ENCODE results near the gene CACNA1E. TPM values are rescaled to one million over a fixed set of nuclear protein-coding genes. Genes with fewer than 3 reads are reported as not detected.

Gene CACNA1E
- total RNA-seq, 2 donors from 2014 or later, result 0.44 to 0.53 TPM

GRCh38 chr1:181769846-181770245 is 286.5 kb downstream of the CACNA1E start:
- Histone ChIP-seq H3K27ac (no peak overlapping the region), H3K9ac (ENCODE audit: low read depth in 2 of 2, low read length in 2 of 2) (no peak overlapping the region), H3K27me3 (no peaks in the 10 kb centered on the region), H3K36me3 (no peaks in the 10 kb centered on the region), H3K9me3 (no peaks in the 10 kb centered on the region), H3K4me1 (no peaks in the 10 kb centered on the region), H3K4me3 (no peak overlapping the region)
- no peak for TF ChIP-seq CTCF (IDR thresholded peaks at IDR 0.05)
- DNase-seq, result no peak
- intact Hi-C loops (cut with DNase I), result no loop called here

GRCh38 chr1:181772714-181773113 is 289.4 kb downstream of the CACNA1E start:
- intact Hi-C loops (cut with DNase I), result no loop called here

GRCh38 chr1:181776044-181776443 is 292.7 kb downstream of the CACNA1E start:
- Histone ChIP-seq H3K9ac (ENCODE audit: low read depth in 2 of 2, low read length in 2 of 2) (no peak overlapping the region), H3K36me3 (no peaks in the 10 kb centered on the region), H3K27ac (no peak overlapping the region), H3K9me3 (no peaks in the 10 kb centered on the region), H3K27me3 (no peaks in the 10 kb centered on the region), H3K4me1 (no peaks in the 10 kb centered on the region), H3K4me3 (no peak overlapping the region)
- intact Hi-C loops (cut with DNase I), result no loop called here
- no peak for TF ChIP-seq CTCF (IDR thresholded peaks at IDR 0.05)
- no peak for DNase-seq

More at GRCh38 chr1:181772714-181773113, 289.4 kb downstream of the CACNA1E start:
- no peaks in the 10 kb centered on the region for H3K27me3 ChIP-seq
- no peak for DNase-seq
- no peak overlapping the region for H3K9ac ChIP-seq (ENCODE audit: low read depth in 2 of 2, low read length in 2 of 2)
- no peak for TF ChIP-seq CTCF (IDR thresholded peaks at IDR 0.05)
- H3K9me3 ChIP-seq, result no peaks in the 10 kb centered on the region
- H3K27ac ChIP-seq, result no peak overlapping the region
- no peaks in the 10 kb centered on the region for H3K4me1 ChIP-seq
- H3K4me3 ChIP-seq, result no peak overlapping the region
- no peaks in the 10 kb centered on the region for H3K36me3 ChIP-seq

GRCh38 chr1:181777286-181777685 is 294.0 kb downstream of the CACNA1E start:
- no peaks in the 10 kb centered on the region for H3K9me3 ChIP-seq
- no peak overlapping the region for H3K4me3 ChIP-seq
- no peak overlapping the region for H3K9ac ChIP-seq (ENCODE audit: low read depth in 2 of 2, low read length in 2 of 2)
- no peak overlapping the region for H3K27ac ChIP-seq
- no peaks in the 10 kb centered on the region for H3K27me3 ChIP-seq
- intact Hi-C loops (cut with DNase I), result no loop called here
- H3K4me1 ChIP-seq, result no peaks in the 10 kb centered on the region
- no peaks in the 10 kb centered on the region for H3K36me3 ChIP-seq
- no peak for TF ChIP-seq CTCF (IDR thresholded peaks at IDR 0.05)
- no peak for DNase-seq

- no peak for DNase-seq
- Histone ChIP-seq H3K9me3 (no peaks in the 10 kb centered on the region), H3K27me3 (no peaks in the 10 kb centered on the region), H3K9ac (ENCODE audit: low read depth in 2 of 2, low read length in 2 of 2) (no peak overlapping the region), H3K4me3 (no peak overlapping the region), H3K27ac (no peak overlapping the region), H3K4me1 (no peaks in the 10 kb centered on the region), H3K36me3 (no peaks in the 10 kb centered on the region)
- intact Hi-C loops (cut with DNase I), result no loop called here
- no peak for TF ChIP-seq CTCF (IDR thresholded peaks at IDR 0.05)
Observed at GRCh38 chr1:181777812-181778211, 294.5 kb downstream of the CACNA1E start.
